Pancreas (tissue), 10 donors: Measurements from ENCODE around the gene RAC2. TPM values are rescaled to one million over a fixed set of nuclear protein-coding genes. Genes with fewer than 3 reads are reported as not detected.

Experiments
- ATAC-seq, 4 donors: fragments of 200-7000 bp; cut with Tn5 transposase; one replicate each; pipeline versions ENCODE4 v1.8.0 to v1.9.1; 2020; ENCODE audit warnings: mild to moderate bottlenecking in 4 of 4, moderate library complexity in 4 of 4
- DNase-seq, 6 donors: peaks; one replicate each; pipeline ENCODE4 v3.0.0-alpha.2; 2020
- FAIRE-seq: peaks from 2 replicates; lab custom pipeline; 2012; peaks lifted over from hg19 to GRCh38; lab: Jason Lieb, UNC
- H3K27ac ChIP-seq, 4 donors: fragments of 200-600 bp; sonication (generic); 1 replicate in 3 of 4; 2 replicates in 1 of 4; pipeline versions ENCODE4 v1.5.0 to v1.8.0; 2020
- H3K27me3 ChIP-seq, 4 donors: fragments of 200-600 bp; one replicate each; pipeline ENCODE4 v1.8.0; 2021
- H3K36me3 ChIP-seq, 3 donors: fragments of 200-600 bp; sonication (generic) in 1 of 3; one replicate each; pipeline versions ENCODE4 v1.5.0 to v1.8.0; 2020 to 2021
- H3K4me1 ChIP-seq, 3 donors: fragments of 200-600 bp; one replicate each; pipeline ENCODE4 v1.8.0; 2021
- H3K4me3 ChIP-seq, 4 donors: fragments of 200-600 bp; sonication (generic) in 2 of 4; one replicate each; pipeline versions ENCODE4 v1.5.0 to v1.8.0; 2020 to 2021
- H3K9me3 ChIP-seq, 4 donors: fragments of 200-600 bp; one replicate each; pipeline ENCODE4 v1.8.0; 2021
- WGBS, 2 donors: extraction: QIAGEN DNeasy Blood & Tissue Kit; methylation state at CpG; one replicate each; pipeline ENCODE4 v1.1.7; 2013; 5-methylcytosine and 5-hydroxymethylcytosine counted together
- intact Hi-C, 3 donors: fragments of 100-400 bp; cut with DNase I; formaldehyde crosslinking; loops; one replicate each; pipeline versions ENCODE4 v1.11.1 to v1.14.2; 2022
- polyA plus RNA-seq, 2 donors: library from polyadenylated mRNA; stranded (reverse); fragments of 200-250 nt; gene quantifications; one replicate each; pipeline ENCODE4 v1.2.3, GENCODE V29; 2013
- total RNA-seq, 6 donors: library from RNA; stranded (reverse); fragmentation: NEBNext Ultra II Directional in 4 of 6; extraction: Animal tissue kit (Norgen Biotek cat#: 25700) in 4 of 6; gene quantifications; one replicate each; pipeline versions ENCODE4 v1.2.1 to v1.2.4, GENCODE V29; 2021 to 2023
- TF ChIP-seq, protein P1 (sequence below), 4 donors: fragments of 200-600 bp; sonication (generic) in 3 of 4; IDR thresholded peaks; one replicate each; pipeline versions ENCODE4 v1.5.0 to v1.8.0; 2021; ENCODE audit warnings: antibody characterized with exemption in 4 of 4
- donor health status: healthy with polysubstance abuse.
- donor health status: DM: no; HTN: no; CAD: no; lungs with moderate emphysema.
- donor health status: DM: no; HTN: no; CAD: no.
- donor health status: control.
- donor health status: control.
- donor health status: Bipolar disorder and iron deficiency.
- donor health status: DM: yes; HTN: yes; CAD: no.
- donor health status: DM: no; HTN: no; CAD: no.
- donor health status: DM: no; HTN: no; CAD: no.
- donor health status: DM: yes; HTN: yes; CAD: no.

RAC2 gene
- total and polyA plus RNA-seq, 8 donors = 0.91 to 12.8 (median 3.0) TPM

DNA sequence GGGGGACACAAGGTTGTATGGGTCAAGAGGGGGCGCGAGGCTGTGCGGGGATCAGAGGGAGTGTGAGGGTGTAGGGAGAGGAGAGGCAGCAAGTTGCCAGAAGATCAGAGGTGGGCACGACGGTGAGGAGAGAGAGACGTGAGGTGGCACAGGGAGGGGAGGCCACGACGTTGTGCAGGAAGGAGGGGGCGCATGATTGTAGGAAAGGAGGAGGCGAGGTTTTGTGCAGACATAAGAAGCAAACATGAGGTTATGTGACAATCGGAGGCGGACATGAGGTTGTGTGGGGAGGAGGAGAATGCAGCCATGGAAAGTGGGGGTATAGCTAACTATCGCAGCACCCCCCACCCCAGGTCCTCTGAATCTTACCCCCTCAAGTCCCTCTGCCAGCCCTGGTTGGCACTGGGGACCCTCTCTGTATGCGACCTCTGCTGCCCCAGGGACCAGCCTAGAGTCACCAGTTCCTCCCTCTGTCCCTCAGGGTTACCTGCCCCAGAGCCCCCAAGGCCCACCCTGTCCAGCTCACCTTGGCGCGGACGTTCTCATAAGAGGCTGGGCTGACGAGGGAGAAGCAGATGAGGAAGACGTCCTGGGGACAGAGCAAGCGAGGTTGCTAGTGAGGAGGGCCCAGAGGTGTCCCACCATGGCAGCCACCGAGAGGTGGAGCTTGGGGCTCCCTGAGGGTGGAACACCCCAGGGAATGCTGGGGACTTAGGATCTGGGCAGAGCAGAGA lies 12.5 kb downstream of the RAC2 start:
- Histone ChIP-seq H3K4me3 (no peak overlapping the region), H3K4me1 (peaks cover 0 to 5% (median 3%) of the 10 kb centered on the region in 3 donors), H3K27me3 (no peaks in the 10 kb centered on the region), H3K9me3 (no peaks in the 10 kb centered on the region), H3K36me3 (no peaks in the 10 kb centered on the region), H3K27ac (no peak overlapping the region)
- no peak for FAIRE-seq
- 83 to 84% methylated on average over 21 of the region's 21 CpGs for WGBS, 2 donors
- intact Hi-C loops = no loop called here
- no peak for DNase-seq
- ATAC-seq = no peak
- TF ChIP-seq, protein P1, sequence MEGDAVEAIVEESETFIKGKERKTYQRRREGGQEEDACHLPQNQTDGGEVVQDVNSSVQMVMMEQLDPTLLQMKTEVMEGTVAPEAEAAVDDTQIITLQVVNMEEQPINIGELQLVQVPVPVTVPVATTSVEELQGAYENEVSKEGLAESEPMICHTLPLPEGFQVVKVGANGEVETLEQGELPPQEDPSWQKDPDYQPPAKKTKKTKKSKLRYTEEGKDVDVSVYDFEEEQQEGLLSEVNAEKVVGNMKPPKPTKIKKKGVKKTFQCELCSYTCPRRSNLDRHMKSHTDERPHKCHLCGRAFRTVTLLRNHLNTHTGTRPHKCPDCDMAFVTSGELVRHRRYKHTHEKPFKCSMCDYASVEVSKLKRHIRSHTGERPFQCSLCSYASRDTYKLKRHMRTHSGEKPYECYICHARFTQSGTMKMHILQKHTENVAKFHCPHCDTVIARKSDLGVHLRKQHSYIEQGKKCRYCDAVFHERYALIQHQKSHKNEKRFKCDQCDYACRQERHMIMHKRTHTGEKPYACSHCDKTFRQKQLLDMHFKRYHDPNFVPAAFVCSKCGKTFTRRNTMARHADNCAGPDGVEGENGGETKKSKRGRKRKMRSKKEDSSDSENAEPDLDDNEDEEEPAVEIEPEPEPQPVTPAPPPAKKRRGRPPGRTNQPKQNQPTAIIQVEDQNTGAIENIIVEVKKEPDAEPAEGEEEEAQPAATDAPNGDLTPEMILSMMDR (IDR thresholded peaks at IDR 0.05) = no peak

DNA sequence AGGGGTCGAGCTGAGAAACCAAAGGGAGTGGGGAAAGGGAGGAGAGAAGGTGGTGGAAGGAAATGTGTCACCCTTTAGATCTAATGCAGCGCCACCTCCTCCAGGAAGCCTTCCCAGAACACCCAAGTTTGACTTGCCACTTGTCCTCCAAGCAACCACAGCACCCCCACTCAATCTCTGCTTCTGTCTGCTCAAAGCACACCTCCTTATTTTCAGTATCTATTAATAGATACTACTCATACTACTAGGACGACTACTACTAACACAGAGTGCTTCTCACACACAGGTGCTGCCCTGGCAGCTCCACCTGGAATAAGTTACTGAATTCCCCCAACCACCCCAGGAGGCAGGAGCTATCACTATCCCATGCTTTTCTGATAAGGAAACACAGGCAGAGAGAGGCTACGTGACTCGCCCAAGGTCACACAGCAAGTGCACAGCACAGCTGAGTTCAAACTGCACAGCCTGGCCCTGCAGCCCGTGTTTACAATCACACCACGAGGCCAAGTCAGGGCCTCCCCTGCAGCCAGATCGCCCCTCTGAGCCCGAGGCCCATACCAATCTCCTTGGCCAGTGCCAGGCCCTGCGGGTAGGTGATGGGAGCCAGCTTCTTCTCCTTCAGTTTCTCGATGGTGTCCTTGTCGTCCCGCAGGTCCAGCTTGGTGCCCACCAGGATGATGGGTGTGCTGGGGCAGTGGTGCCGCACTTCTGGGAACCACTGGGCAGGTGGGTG lies 13.2 kb downstream of the RAC2 start:
- H3K4me3 ChIP-seq = no peak overlapping the region
- no peaks in the 10 kb centered on the region for H3K36me3 ChIP-seq
- FAIRE-seq (no peak), ATAC-seq (peak; percentile 42 to 76 (median 45)), DNase-seq (no peak)
- 35 to 52% methylated on average over 14 of the region's 14 CpGs for WGBS, 2 donors
- TF ChIP-seq, protein P1 (IDR thresholded peaks at IDR 0.05) = no peak
- no peaks in the 10 kb centered on the region for H3K27me3 ChIP-seq
- H3K4me1 ChIP-seq = peaks cover 0 to 5% (median 3%) of the 10 kb centered on the region in 3 donors
- H3K9me3 ChIP-seq = no peaks in the 10 kb centered on the region
- intact Hi-C loops = no loop called here
- no peak overlapping the region for H3K27ac ChIP-seq

DNA sequence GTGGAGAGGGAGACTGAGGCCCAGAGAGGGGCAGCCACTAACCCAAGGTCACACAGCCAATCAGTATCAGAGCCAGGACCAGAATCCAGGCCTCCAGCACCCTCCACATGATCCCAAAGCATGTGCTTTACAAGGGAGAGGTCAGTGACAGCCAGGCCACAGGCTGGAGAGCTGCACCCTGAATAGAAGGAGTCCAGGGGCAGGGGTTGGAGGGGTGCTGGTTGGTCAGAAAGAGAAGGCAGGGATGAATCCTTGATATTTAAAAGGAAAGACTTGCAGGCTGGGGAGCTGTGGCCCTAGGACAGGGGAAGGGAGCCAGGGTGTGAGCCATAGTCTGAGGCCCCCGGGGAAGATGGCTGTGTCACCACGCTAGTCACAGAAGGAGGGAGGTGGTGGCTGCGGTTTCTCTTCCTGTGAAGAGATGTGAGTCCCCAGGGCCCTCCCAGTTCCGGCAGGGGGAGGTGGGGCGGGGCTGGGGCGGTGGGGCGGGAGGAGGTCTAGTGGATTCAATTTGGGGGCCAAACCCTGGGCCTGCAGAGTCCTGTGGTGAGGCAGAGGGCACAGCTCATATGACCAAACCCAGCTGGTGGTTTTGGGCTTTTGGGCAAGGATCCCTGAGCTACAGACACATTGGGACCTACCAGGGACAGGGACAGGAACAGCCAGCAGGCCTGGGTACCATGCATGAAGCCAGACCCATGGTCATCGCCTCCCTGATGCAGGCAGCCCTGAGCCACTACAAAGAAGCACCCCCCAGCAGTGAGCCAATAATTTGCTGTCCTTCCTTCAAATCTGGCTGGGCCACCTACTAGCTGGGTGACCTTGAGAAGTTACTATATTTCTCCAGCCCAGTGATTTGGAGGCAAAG lies 14.0 kb downstream of the RAC2 start:
- no peaks in the 10 kb centered on the region for H3K27me3 ChIP-seq
- FAIRE-seq = no peak
- TF ChIP-seq, protein P1 (IDR thresholded peaks at IDR 0.05) = no peak
- no peak for DNase-seq
- peaks cover 0 to 5% (median 3%) of the 10 kb centered on the region in 3 donors for H3K4me1 ChIP-seq
- no peak overlapping the region for H3K27ac ChIP-seq
- intact Hi-C loops = no loop called here
- H3K36me3 ChIP-seq = no peaks in the 10 kb centered on the region
- WGBS, 2 donors = 84 to 94% methylated on average over 7 to 8 of the region's 8 CpGs
- no peak overlapping the region for H3K4me3 ChIP-seq
- H3K9me3 ChIP-seq = no peaks in the 10 kb centered on the region
- peak in 3 of 4 donors; percentile 30 to 49 (median 36) for ATAC-seq

DNA sequence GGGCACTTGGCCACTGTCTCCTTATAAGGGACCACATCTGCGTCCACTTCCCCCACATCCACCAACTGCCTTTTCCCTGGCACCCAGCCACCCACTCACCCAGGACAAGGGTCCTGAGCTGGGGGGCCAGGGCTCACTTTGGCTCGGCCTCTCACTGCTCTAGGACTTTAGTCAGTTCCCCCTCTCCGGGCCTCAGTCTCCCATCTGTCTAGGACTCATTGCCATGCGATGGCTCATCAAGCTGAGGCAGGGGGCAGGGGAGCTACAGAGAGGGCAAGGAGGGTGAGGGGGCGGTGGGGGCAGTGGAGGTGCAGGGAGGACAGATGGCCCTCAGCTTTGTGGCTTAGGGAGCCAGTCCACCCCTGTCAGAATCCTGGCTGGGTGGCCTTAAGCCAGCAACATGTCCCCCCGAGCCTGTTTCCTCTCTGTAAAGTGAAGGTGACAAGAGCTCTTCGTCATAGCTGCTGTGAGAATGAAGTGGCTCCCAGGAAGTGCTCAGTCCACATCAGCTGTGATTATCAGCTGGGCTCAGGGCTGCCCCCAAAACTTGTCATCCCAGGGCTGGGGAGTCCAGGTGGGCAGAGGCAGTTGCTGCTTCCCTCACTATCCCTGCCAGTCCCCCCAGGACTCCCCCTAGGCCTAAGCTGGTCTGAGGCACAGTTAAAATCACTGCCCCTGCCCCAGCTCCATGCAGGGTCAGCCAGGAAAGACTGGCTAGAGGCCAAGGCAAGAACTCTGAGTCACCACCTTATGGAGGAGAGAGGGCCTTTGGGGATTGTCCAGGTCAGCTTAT lies 14.9 kb downstream of the RAC2 start:
- Histone ChIP-seq H3K27me3 (no peaks in the 10 kb centered on the region), H3K36me3 (no peaks in the 10 kb centered on the region), H3K9me3 (no peaks in the 10 kb centered on the region), H3K27ac (no peak overlapping the region), H3K4me3 (no peak overlapping the region), H3K4me1 (peaks cover 0 to 5% (median 3%) of the 10 kb centered on the region in 3 donors)
- 75 to 78% methylated on average over 7 of the region's 7 CpGs for WGBS, 2 donors
- DNase-seq (peak in 1 of 6 donors; percentile 37), FAIRE-seq (no peak), ATAC-seq (peak; percentile 21 to 50 (median 42))
- intact Hi-C loops = no loop called here
- TF ChIP-seq, protein P1 (IDR thresholded peaks at IDR 0.05) = no peak
